H1 (cell line): ENCODE results near the gene CHRM4. TPM values are rescaled to one million over a fixed set of nuclear protein-coding genes. Genes with fewer than 3 reads are reported as not detected.
"Not testable (repeated sequence)": the region's sequence is repeated elsewhere in the genome, so short reads cannot be mapped to it uniquely, and the experiment has no call there.

Experiments
- CTCF ChIA-PET: fragments of 300-600 bp; sonication (Branson Sonifier 250); formaldehyde crosslinking; loops from one replicate; lab custom pipeline; 2021; ENCODE audit not compliant: partially characterized antibody; lab: Charles Lee
- POLR2A ChIA-PET: fragments of 300-600 bp; sonication (Branson Sonifier 250); formaldehyde crosslinking; loops from one replicate; lab custom pipeline; 2021; ENCODE audit warnings: inconsistent platforms; ENCODE audit not compliant: partially characterized antibody; lab: Charles Lee
- DNase-seq, 2 experiments: peaks; one replicate each; pipeline versions ENCODE4 v3.0.0 to v3.0.0-alpha.2; 2010 to 2022; ENCODE audit warnings: low spot score in 2 of 2, low read depth in 1 of 2, mixed read lengths in 1 of 2
- FAIRE-seq: peaks from 2 replicates; lab custom pipeline; 2011; peaks lifted over from hg19 to GRCh38; lab: Jason Lieb, UNC
- H2AFZ ChIP-seq: 2 replicates; pipeline ENCODE4 v1.8.1; 2012; ENCODE audit warnings: low read length, inconsistent platforms
- H2AK5ac ChIP-seq: 2 replicates; pipeline ENCODE4 v1.6.1; 2013; ENCODE audit warnings: low read depth, low read length
- H2BK120ac ChIP-seq: replicated peaks from 2 replicates; pipeline ENCODE3; 2013; ENCODE audit warnings: low read depth, low read length, inconsistent platforms
- H2BK12ac ChIP-seq: 2 replicates; pipeline ENCODE4 v1.6.1; 2013; ENCODE audit warnings: low read depth, low read length
- H2BK15ac ChIP-seq: 2 replicates; pipeline ENCODE4 v1.6.1; 2013; ENCODE audit warnings: low read length
- H2BK20ac ChIP-seq: 2 replicates; pipeline ENCODE4 v1.6.1; 2013; ENCODE audit warnings: low read length
- H2BK5ac ChIP-seq: 2 replicates; pipeline ENCODE4 v1.6.1; 2013; ENCODE audit warnings: low read depth, low read length
- H3K14ac ChIP-seq: 2 replicates; pipeline ENCODE4 v1.6.1; 2013; ENCODE audit warnings: inconsistent platforms; ENCODE audit not compliant: insufficient read length
- H3K18ac ChIP-seq: 2 replicates; pipeline ENCODE4 v1.6.1; 2013; ENCODE audit warnings: low read length; ENCODE audit errors: extremely low read depth
- H3K23ac ChIP-seq: 2 replicates; pipeline ENCODE4 v1.6.1; 2013; ENCODE audit warnings: inconsistent platforms; ENCODE audit not compliant: insufficient read length
- H3K23me2 ChIP-seq: 2 replicates; pipeline ENCODE4 v1.6.1; 2013; ENCODE audit warnings: low read depth, low read length
- H3K27ac ChIP-seq: 2 replicates; pipeline ENCODE4 v1.6.1; 2011; ENCODE audit warnings: low read depth, low read length, inconsistent platforms
- H3K27me3 ChIP-seq, 4 experiments: replicated peaks in 1 of 4; 1 replicate in 1 of 4; 2 replicates in 3 of 4; pipeline versions ENCODE4 v1.6.1 to v1.8.1; 2011 to 2013; ENCODE audit warnings: low read length in 3 of 4, mild to moderate bottlenecking in 3 of 4, inconsistent platforms in 2 of 4, mixed read lengths in 2 of 4, moderate library complexity in 1 of 4; ENCODE audit not compliant: control insufficient read depth in 3 of 4, insufficient read depth in 3 of 4; ENCODE audit errors: extremely low read depth in 1 of 4
- H3K36me3 ChIP-seq, 4 experiments: 2 replicates each; pipeline versions ENCODE4 v1.6.1 to v1.8.1; 2011 to 2013; ENCODE audit warnings: mild to moderate bottlenecking in 4 of 4, low read length in 3 of 4, moderate library complexity in 2 of 4, control low read depth in 1 of 4, inconsistent platforms in 1 of 4; ENCODE audit not compliant: insufficient read depth in 4 of 4, control insufficient read depth in 2 of 4
- H3K4ac ChIP-seq: replicated peaks from 2 replicates; pipeline ENCODE3; 2013; ENCODE audit warnings: low read length, low read depth, mixed read lengths, inconsistent platforms; ENCODE audit not compliant: insufficient read length
- H3K4me1 ChIP-seq, 4 experiments: replicated peaks in 1 of 4; 1 replicate in 1 of 4; 2 replicates in 3 of 4; pipeline versions ENCODE4 v1.6.1 to v1.8.1; 2011 to 2013; ENCODE audit warnings: low read length in 3 of 4, inconsistent platforms in 2 of 4, mixed read lengths in 1 of 4; ENCODE audit not compliant: insufficient read depth in 4 of 4, control insufficient read depth in 3 of 4
- H3K4me2 ChIP-seq, 2 experiments: 2 replicates each; pipeline versions ENCODE4 v1.6.1 to v1.8.1; 2011 to 2013; ENCODE audit warnings: low read depth in 2 of 2, low read length in 2 of 2, control low read depth in 1 of 2, inconsistent platforms in 1 of 2, mild to moderate bottlenecking in 1 of 2; ENCODE audit not compliant: insufficient read depth in 1 of 2
- H3K4me3 ChIP-seq, 4 experiments: fragments of 200-600, 300-600 bp in 1 of 4; sonication (generic), shearing (Covaris generic), sonication (Bioruptor Twin) in 1 of 4; 2 replicates each; pipeline versions ENCODE4 v1.5.1 to v1.8.1; 2011 to 2016; ENCODE audit warnings: low read length in 4 of 4, low read depth in 3 of 4, control low read depth in 2 of 4, inconsistent platforms in 2 of 4, mild to moderate bottlenecking in 2 of 4, mixed read lengths in 1 of 4, moderate library complexity in 1 of 4; ENCODE audit not compliant: insufficient read depth in 2 of 4; ENCODE audit errors: extremely low read depth in 1 of 4
- H3K56ac ChIP-seq: replicated peaks from 2 replicates; pipeline ENCODE3; 2013; ENCODE audit warnings: low read depth, mild to moderate bottlenecking, mixed read lengths, low read length, inconsistent platforms; ENCODE audit not compliant: insufficient read length
- H3K79me1 ChIP-seq: 2 replicates; pipeline ENCODE4 v1.6.1; 2013; ENCODE audit warnings: low read depth, low read length, control low read depth
- H3K79me2 ChIP-seq, 2 experiments: 2 replicates each; pipeline versions ENCODE4 v1.6.1 to v1.8.1; 2012 to 2013; ENCODE audit warnings: low read length in 2 of 2, mild to moderate bottlenecking in 2 of 2, inconsistent platforms in 1 of 2; ENCODE audit not compliant: insufficient read depth in 2 of 2, control insufficient read depth in 1 of 2
- H3K9ac ChIP-seq, 4 experiments: replicated peaks in 1 of 4; 1 replicate in 1 of 4; 2 replicates in 3 of 4; pipeline versions ENCODE4 v1.6.1 to v1.8.1; 2011 to 2013; ENCODE audit warnings: low read depth in 3 of 4, low read length in 3 of 4, control low read depth in 2 of 4, mild to moderate bottlenecking in 2 of 4, moderate library complexity in 2 of 4, inconsistent platforms in 1 of 4; ENCODE audit errors: extremely low read depth in 1 of 4
- H3K9me3 ChIP-seq, 2 experiments: 2 replicates each; pipeline versions ENCODE4 v1.6.1 to v1.8.1; 2012 to 2013; ENCODE audit warnings: mild to moderate bottlenecking in 2 of 2, moderate library complexity in 2 of 2, control low read depth in 1 of 2, inconsistent platforms in 1 of 2, low read depth in 1 of 2, low read length in 1 of 2, mixed read lengths in 1 of 2; ENCODE audit not compliant: insufficient read depth in 2 of 2
- H4K20me1 ChIP-seq, 2 experiments: replicated peaks in 1 of 2; 2 replicates each; pipeline versions ENCODE3 to v1.8.1; 2011 to 2013; ENCODE audit warnings: inconsistent platforms in 2 of 2, low read length in 2 of 2, mild to moderate bottlenecking in 1 of 2; ENCODE audit not compliant: insufficient read depth in 2 of 2, control insufficient read depth in 1 of 2
- H4K5ac ChIP-seq: 2 replicates; pipeline ENCODE4 v1.6.1; 2013; ENCODE audit warnings: low read length, low read depth, mixed read lengths, inconsistent platforms; ENCODE audit not compliant: insufficient read length
- H4K8ac ChIP-seq: 2 replicates; pipeline ENCODE4 v1.8.0; 2013; ENCODE audit warnings: mild to moderate bottlenecking, moderate library complexity, low read length, inconsistent platforms; ENCODE audit not compliant: insufficient read depth; ENCODE audit errors: extremely low read depth
- H4K91ac ChIP-seq: replicated peaks from 2 replicates; pipeline ENCODE3; 2013; ENCODE audit warnings: low read length, mixed read lengths, inconsistent platforms; ENCODE audit not compliant: insufficient read length
- BCL11A ChIP-seq, 2 experiments: IDR thresholded peaks; one replicate each; pipeline ENCODE4 v1.6.1; 2011; ENCODE audit warnings: low read depth in 2 of 2, low read length in 2 of 2, mild to moderate bottlenecking in 2 of 2
- TAF7 ChIP-seq: optimal IDR thresholded peaks from 2 replicates; pipeline ENCODE3; 2011; ENCODE audit warnings: low read depth, mild to moderate bottlenecking, inconsistent platforms, low read length, moderate library complexity, borderline replicate concordance
- WGBS, 2 experiments: shearing (Covaris generic) in 1 of 2; methylation state at CpG; one replicate each; pipeline versions ENCODE4 v1.1.6 to v1.1.7; 2013 to 2015; ENCODE audit warnings: low lambda C conversion rate in 2 of 2, mixed read lengths in 2 of 2, inconsistent platforms in 1 of 2, low coverage in 1 of 2, missing lambda C conversion rate in 1 of 2; ENCODE audit not compliant: insufficient replicate concordance in 2 of 2, insufficient coverage in 1 of 2, insufficient read length in 1 of 2; ENCODE audit errors: extremely low coverage in 1 of 2, missing lambda C conversion rate in 1 of 2; 5-methylcytosine and 5-hydroxymethylcytosine counted together
- polyA plus RNA-seq, 7 experiments: library from polyadenylated mRNA; depleted of rRNA in 3 of 7; stranded (reverse) in 5 of 7; unstranded in 2 of 7; fragments of >200 nt in 5 of 7; fragments of 200-250 nt in 2 of 7; gene quantifications; 1 replicate in 5 of 7; 2 replicates in 1 of 7; 4 replicates in 1 of 7; pipeline versions ENCODE4 v1.2.1 to v1.2.3, GENCODE V29; 2011 to 2013; ENCODE audit warnings: missing spikeins in 2 of 7, mixed read lengths in 2 of 7
- total RNA-seq: library from RNA; stranded (reverse); fragmentation: NEBNext Ultra II Directional; extraction: Animal tissue kit (Norgen Biotek cat#: 25700); gene quantifications from 2 replicates; pipeline ENCODE4 v1.2.1, GENCODE V29; 2021
- TF ChIP-seq, protein P1 (sequence below): IDR thresholded peaks from 2 replicates; pipeline ENCODE4 v1.6.1; 2011; ENCODE audit warnings: low read length, improper control_type of control experiment

CHRM4 gene
- total and polyA plus RNA-seq, 2 of the 8 experiments (the other 6 are each of a cell fraction or from before 2014, with no cell fraction given), result 1.1 to 1.3 TPM

DNA sequence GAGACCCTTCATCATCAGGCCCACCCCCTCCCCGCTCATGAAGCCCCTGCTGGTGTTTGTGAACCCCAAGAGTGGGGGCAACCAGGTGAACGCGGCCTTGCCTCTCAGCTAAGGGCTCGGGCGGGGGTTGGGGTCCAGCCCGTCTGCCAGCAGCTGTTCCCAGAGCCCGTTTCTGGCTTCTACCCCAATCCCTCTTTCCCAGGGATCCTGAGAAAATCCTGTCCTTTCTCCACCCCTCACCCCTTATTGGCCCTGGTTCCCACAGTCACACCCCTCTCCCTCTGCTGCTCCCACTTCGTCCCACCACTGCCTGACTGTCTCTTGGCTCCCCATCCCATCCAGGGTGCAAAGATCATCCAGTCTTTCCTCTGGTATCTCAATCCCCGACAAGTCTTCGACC lies 19.5 kb downstream of the CHRM4 start (continued):
- TF ChIP-seq BCL11A (IDR thresholded peaks at IDR 0.05; ENCODE audit: low read depth in 2 of 2, low read length in 2 of 2) (no peak), TAF7 (no peak)
- TF ChIP-seq, protein P1, sequence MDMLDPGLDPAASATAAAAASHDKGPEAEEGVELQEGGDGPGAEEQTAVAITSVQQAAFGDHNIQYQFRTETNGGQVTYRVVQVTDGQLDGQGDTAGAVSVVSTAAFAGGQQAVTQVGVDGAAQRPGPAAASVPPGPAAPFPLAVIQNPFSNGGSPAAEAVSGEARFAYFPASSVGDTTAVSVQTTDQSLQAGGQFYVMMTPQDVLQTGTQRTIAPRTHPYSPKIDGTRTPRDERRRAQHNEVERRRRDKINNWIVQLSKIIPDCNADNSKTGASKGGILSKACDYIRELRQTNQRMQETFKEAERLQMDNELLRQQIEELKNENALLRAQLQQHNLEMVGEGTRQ, result no peak

DNA sequence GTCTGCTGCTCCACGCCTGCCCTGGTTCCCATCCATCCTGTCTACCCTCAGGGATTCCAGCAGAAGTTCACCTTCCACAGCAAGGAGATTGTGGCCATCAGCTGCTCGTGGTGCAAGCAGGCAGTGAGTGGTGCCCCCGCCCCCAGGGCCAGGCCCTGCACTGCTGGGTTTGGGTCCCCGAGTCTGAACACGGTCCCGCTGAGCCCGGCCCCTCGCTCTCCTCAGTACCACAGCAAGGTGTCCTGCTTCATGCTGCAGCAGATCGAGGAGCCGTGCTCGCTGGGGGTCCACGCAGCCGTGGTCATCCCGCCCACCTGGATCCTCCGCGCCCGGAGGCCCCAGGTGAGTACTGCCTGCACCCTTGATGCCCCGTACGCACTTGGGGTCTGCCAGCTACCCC lies 20.3 kb downstream of the CHRM4 start:
- ChIA-PET CTCF (interaction anchor here (1.3 to 44.5 kb wide), 2 partner anchors 29 to 31 kb away, joined by 3 to 1004 read pairs; partner anchors contain the start of gene DGKZ), POLR2A (interaction anchor here (0.9 to 1.4 kb wide), 2 partner anchors 9 to 10 kb away, joined by 3 to 5 read pairs; partner anchors contain the start of gene MDK)
- H4K20me1 ChIP-seq, result peaks cover 1 to 19% of the 10 kb centered on the region in 2 experiments
- not testable (repeated sequence) for H4K8ac ChIP-seq, H2BK15ac ChIP-seq, H3K14ac ChIP-seq, H3K4me3 ChIP-seq, H2BK120ac ChIP-seq, H3K9me3 ChIP-seq, H3K27me3 ChIP-seq, H2AK5ac ChIP-seq, H3K23me2 ChIP-seq, H3K27ac ChIP-seq, FAIRE-seq, H2BK12ac ChIP-seq, H4K5ac ChIP-seq, H3K23ac ChIP-seq, H3K18ac ChIP-seq, H3K79me1 ChIP-seq, H2AFZ ChIP-seq, H3K9ac ChIP-seq, H2BK5ac ChIP-seq, H3K4me2 ChIP-seq, H2BK20ac ChIP-seq, H3K56ac ChIP-seq, H4K91ac ChIP-seq, DNase-seq, H3K79me2 ChIP-seq, H3K4ac ChIP-seq
- 94% methylated on average over 19 of the region's 19 CpGs; no CpG with 5 or more reads in 1 of the 2 experiments for WGBS, 2 experiments
- H3K36me3 ChIP-seq, result peaks cover 8 to 39% (median 19%) of the 10 kb centered on the region in 4 experiments; a peak in 6 of 8 replicates
- H3K4me1 ChIP-seq, result peaks cover 0 to 13% (median 3%) of the 10 kb centered on the region in 4 experiments; a peak in 5 of 7 replicates
